Stimulated activated CD8-positive, alpha-beta memory T cell treated with anti-CD3 and anti-CD28 coated beads, Interleukin-2, amount 100 ng/mL, for 1 hour (primary cell): ENCODE results near the gene ELAC1.

Experiments used
- DNase-seq, 2 donors: peaks; one replicate each; pipeline ENCODE4 v3.0.0-alpha.2; 2020; ENCODE audit warnings: low read depth in 2 of 2

The ELAC1 gene

GRCh38 chr18:51017140-51017879 lies 49.5 kb downstream of the ELAC1 start:
- DNase-seq = no peak

GRCh38 chr18:51020536-51020935 lies 52.7 kb downstream of the ELAC1 start:
- no peak for DNase-seq

- no peak for DNase-seq
Observed at GRCh38 chr18:51021226-51021965, 53.6 kb downstream of the ELAC1 start.

- no peak for DNase-seq
Observed at GRCh38 chr18:51025512-51025911, 57.7 kb downstream of the ELAC1 start.

GRCh38 chr18:51028201-51028805 lies 60.5 kb downstream of the ELAC1 start:
- DNase-seq = no peak

GRCh38 chr18:51029378-51029693 lies 61.5 kb downstream of the ELAC1 start:
- no peak for DNase-seq

- DNase-seq = peak; percentile 96 to 98
Observed at GRCh38 chr18:51029694-51030536, 62.1 kb downstream of the ELAC1 start, which contains the start of gene SMAD4. TSS of gene SMAD4 (plus strand) at chr18:51030213. CDS start at chr18:51047047, 16,834 bp downstream.

- peak; percentile 13 to 45 for DNase-seq
Observed at GRCh38 chr18:51030537-51031258, 62.9 kb downstream of the ELAC1 start.

GRCh38 chr18:51032193-51032592 lies 64.4 kb downstream of the ELAC1 start:
- no peak for DNase-seq

GRCh38 chr18:51037230-51037629 lies 69.4 kb downstream of the ELAC1 start:
- no peak for DNase-seq
